NOMO-1 treated with DMSO at 0.1 percent for 48 hours (cell line): ENCODE measurements around the gene AARS2.

ENCODE experiments used
- DNase-seq: peaks from one replicate; lab custom pipeline; 2025; ENCODE audit not compliant: unreplicated experiment; lab: John Stamatoyannopoulos, UW

The AARS2 gene

GRCh38 chr6:44263354-44264100 is 49.6 kb downstream of the AARS2 start:
- DNase-seq = no peak

GRCh38 chr6:44262467-44263353 is 50.4 kb downstream of the AARS2 start:
- DNase-seq = no peak

GRCh38 chr6:44261581-44261980 is 51.6 kb downstream of the AARS2 start:
- no peak for DNase-seq

- no peak for DNase-seq
Measured at GRCh38 chr6:44260451-44261297, 52.5 kb downstream of the AARS2 start.

- no peak for DNase-seq
Measured at GRCh38 chr6:44260011-44260410, 53.1 kb downstream of the AARS2 start.

GRCh38 chr6:44258921-44259320 is 54.2 kb downstream of the AARS2 start:
- no peak for DNase-seq

GRCh38 chr6:44258325-44258863 is 54.8 kb downstream of the AARS2 start:
- no peak for DNase-seq

- DNase-seq = no peak
Measured at GRCh38 chr6:44257753-44258324, 55.3 kb downstream of the AARS2 start.

GRCh38 chr6:44257025-44257752 is 56.0 kb downstream of the AARS2 start, which contains the start of gene SLC35B2:
Gene SLC35B2, minus strand, starts transcription at chr6:44257528. Its CDS starts 118 bp downstream, at chr6:44257410.
- peak; percentile 47 for DNase-seq

- no peak for DNase-seq
Measured at GRCh38 chr6:44256775-44257024, 56.4 kb downstream of the AARS2 start.

GRCh38 chr6:44255871-44256774 is 57.0 kb downstream of the AARS2 start:
- DNase-seq = no peak

- no peak for DNase-seq
Measured at GRCh38 chr6:44255105-44255808, 57.9 kb downstream of the AARS2 start.

GRCh38 chr6:44254191-44255104 is 58.7 kb downstream of the AARS2 start:
- DNase-seq = no peak

GRCh38 chr6:44253307-44254101 is 59.6 kb downstream of the AARS2 start:
- peak; percentile 23 for DNase-seq

GRCh38 chr6:44251576-44252524 is 61.3 kb downstream of the AARS2 start:
- DNase-seq = no peak

GRCh38 chr6:44250718-44251123 is 62.4 kb downstream of the AARS2 start:
- no peak for DNase-seq
